H9 (cell line): Measurements from ENCODE around the gene KRTAP4-9. TPM values are rescaled to one million over a fixed set of nuclear protein-coding genes. Genes with fewer than 3 reads are reported as not detected.

Experiments
- DNase-seq: peaks from one replicate; pipeline ENCODE4 v3.0.0-alpha.2; 2017
- H2AFZ ChIP-seq: one replicate; pipeline ENCODE4 v1.6.1; 2013; ENCODE audit warnings: mild to moderate bottlenecking, low read length, control low read depth, moderate library complexity
- H2AK5ac ChIP-seq: 2 replicates; pipeline ENCODE4 v1.6.1; 2013; ENCODE audit warnings: low read length, control low read depth, mixed read lengths; ENCODE audit not compliant: insufficient read length
- H2BK120ac ChIP-seq: one replicate; pipeline ENCODE4 v1.6.1; 2013; ENCODE audit warnings: low read depth, mild to moderate bottlenecking, low read length, control low read depth, inconsistent platforms; ENCODE audit not compliant: poor library complexity, severe bottlenecking
- H2BK12ac ChIP-seq: 2 replicates; pipeline ENCODE4 v1.6.1; 2013; ENCODE audit warnings: low read length, control low read depth, mixed read lengths, low read depth; ENCODE audit not compliant: insufficient read length
- H2BK15ac ChIP-seq: 2 replicates; pipeline ENCODE4 v1.6.1; 2013; ENCODE audit warnings: low read depth, low read length, control low read depth
- H2BK20ac ChIP-seq: one replicate; pipeline ENCODE4 v1.6.1; 2013; ENCODE audit warnings: low read depth, mild to moderate bottlenecking, low read length, control low read depth, inconsistent platforms; ENCODE audit not compliant: poor library complexity, severe bottlenecking
- H2BK5ac ChIP-seq: 2 replicates; pipeline ENCODE4 v1.6.1; 2013; ENCODE audit warnings: low read length, control low read depth, mixed read lengths; ENCODE audit not compliant: insufficient read length
- H3K14ac ChIP-seq: 2 replicates; pipeline ENCODE4 v1.6.1; 2013; ENCODE audit warnings: low read length, control low read depth; ENCODE audit not compliant: insufficient read depth
- H3K18ac ChIP-seq: 2 replicates; pipeline ENCODE4 v1.6.1; 2013; ENCODE audit warnings: low read depth, mild to moderate bottlenecking, mixed read lengths, low read length, control low read depth; ENCODE audit not compliant: insufficient read length
- H3K23ac ChIP-seq: 2 replicates; pipeline ENCODE4 v1.6.1; 2013; ENCODE audit warnings: low read length, control low read depth, mixed read lengths, low read depth; ENCODE audit not compliant: insufficient read length
- H3K23me2 ChIP-seq: 2 replicates; pipeline ENCODE4 v1.6.1; 2013; ENCODE audit warnings: low read depth, mild to moderate bottlenecking, mixed read lengths, low read length, control low read depth; ENCODE audit not compliant: insufficient read length, poor library complexity, severe bottlenecking
- H3K27ac ChIP-seq: 2 replicates; pipeline ENCODE4 v1.5.1; 2013; ENCODE audit warnings: low read length, control low read depth, mixed read lengths, low read depth; ENCODE audit not compliant: insufficient read length
- H3K27me3 ChIP-seq: 2 replicates; pipeline ENCODE4 v1.6.1; 2013; ENCODE audit warnings: low read length, control low read depth, inconsistent platforms; ENCODE audit not compliant: insufficient read depth
- H3K4ac ChIP-seq: 2 replicates; pipeline ENCODE4 v1.6.1; 2013; ENCODE audit warnings: low read depth, mild to moderate bottlenecking, control low read depth, inconsistent platforms, low read length, moderate library complexity
- H3K4me1 ChIP-seq: 2 replicates; pipeline ENCODE4 v1.6.1; 2013; ENCODE audit warnings: low read length, control low read depth, inconsistent platforms; ENCODE audit not compliant: insufficient read depth
- H3K4me2 ChIP-seq: 2 replicates; pipeline ENCODE4 v1.6.1; 2013; ENCODE audit warnings: low read length, control low read depth, mixed read lengths; ENCODE audit not compliant: insufficient read length, insufficient read depth
- H3K56ac ChIP-seq: 2 replicates; pipeline ENCODE4 v1.6.1; 2013; ENCODE audit warnings: low read depth, mild to moderate bottlenecking, mixed read lengths, low read length, control low read depth; ENCODE audit not compliant: insufficient read length
- H3K79me1 ChIP-seq: 2 replicates; pipeline ENCODE4 v1.6.1; 2013; ENCODE audit warnings: low read depth, mild to moderate bottlenecking, moderate library complexity, low read length, control low read depth, inconsistent platforms; ENCODE audit not compliant: insufficient read depth, poor library complexity, severe bottlenecking
- H3K79me2 ChIP-seq: 2 replicates; pipeline ENCODE4 v1.6.1; 2013; ENCODE audit warnings: low read length, control low read depth, inconsistent platforms; ENCODE audit not compliant: insufficient read depth
- H3K9ac ChIP-seq: 2 replicates; pipeline ENCODE4 v1.6.1; 2013; ENCODE audit warnings: low read length, control low read depth, mixed read lengths; ENCODE audit not compliant: insufficient read length; ENCODE audit errors: extremely low read depth
- H3K9me3 ChIP-seq: one replicate; pipeline ENCODE4 v1.6.1; 2013; ENCODE audit warnings: low read depth, low read length, inconsistent platforms; ENCODE audit not compliant: control insufficient read depth
- H3T11ph ChIP-seq: one replicate; pipeline ENCODE4 v1.6.1; 2013; ENCODE audit warnings: mild to moderate bottlenecking, low read length, control low read depth, inconsistent platforms
- H4K20me1 ChIP-seq: one replicate; pipeline ENCODE4 v1.6.1; 2013; ENCODE audit not compliant: control insufficient read depth, insufficient read length, insufficient read depth
- H4K5ac ChIP-seq: 2 replicates; pipeline ENCODE4 v1.6.1; 2013; ENCODE audit warnings: low read depth, mild to moderate bottlenecking, mixed read lengths, low read length, control low read depth; ENCODE audit not compliant: insufficient read length
- H4K8ac ChIP-seq: replicated peaks from 2 replicates; pipeline ENCODE4 v1.6.1; 2013; ENCODE audit warnings: low read length, control low read depth, mixed read lengths, low read depth; ENCODE audit not compliant: insufficient read length
- H4K91ac ChIP-seq: 2 replicates; pipeline ENCODE4 v1.6.1; 2013; ENCODE audit warnings: low read depth, mild to moderate bottlenecking, moderate library complexity, mixed read lengths, low read length, control low read depth; ENCODE audit not compliant: insufficient read length
- H3K27ac Mint-ChIP-seq, 3 experiments: 2 replicates in 2 of 3; 3 replicates in 1 of 3; pipeline ENCODE4 v1.8.0; 2020 to 2021; ENCODE audit warnings: mixed read lengths in 3 of 3, mild to moderate bottlenecking in 1 of 3, moderate library complexity in 1 of 3
- H3K27me3 Mint-ChIP-seq: 2 replicates; pipeline ENCODE4 v1.8.0; 2021; ENCODE audit warnings: low read depth, mild to moderate bottlenecking, moderate library complexity, mixed read lengths
- H3K36me3 Mint-ChIP-seq, 3 experiments: 2 replicates in 2 of 3; 3 replicates in 1 of 3; pipeline ENCODE4 v1.8.0; 2020 to 2021; ENCODE audit warnings: low read depth in 3 of 3, mixed read lengths in 3 of 3; ENCODE audit not compliant: insufficient read depth in 1 of 3
- H3K4me1 Mint-ChIP-seq, 2 experiments: 2 replicates each; pipeline ENCODE4 v1.8.0; 2020; ENCODE audit warnings: mixed read lengths in 2 of 2
- H3K4me3 Mint-ChIP-seq, 2 experiments: 2 replicates in 1 of 2; 3 replicates in 1 of 2; pipeline ENCODE4 v1.8.0; 2020 to 2021; ENCODE audit warnings: mild to moderate bottlenecking in 2 of 2, mixed read lengths in 2 of 2, moderate library complexity in 1 of 2
- H3K9me3 Mint-ChIP-seq, 2 experiments: 2 replicates in 1 of 2; 3 replicates in 1 of 2; pipeline ENCODE4 v1.8.0; 2020; ENCODE audit warnings: mild to moderate bottlenecking in 2 of 2, mixed read lengths in 2 of 2, moderate library complexity in 1 of 2
- CTCF ChIP-seq: fragments of 200-600 bp; sonication (generic); conservative IDR thresholded peaks from 3 replicates; pipeline ENCODE4 v1.8.0; 2021; ENCODE audit warnings: antibody characterized with exemption, mild to moderate bottlenecking
- WGBS: extraction: QIAGEN DNeasy Blood & Tissue Kit; methylation state at CpG from one replicate; pipeline ENCODE4 v1.1.7; 2013; ENCODE audit warnings: missing lambda C conversion rate, low lambda C conversion rate, mixed read lengths; ENCODE audit not compliant: insufficient read length; ENCODE audit errors: extremely low coverage; 5-methylcytosine and 5-hydroxymethylcytosine counted together
- total RNA-seq: library from RNA; stranded (reverse); gene quantifications from 2 replicates; pipeline ENCODE4 v1.2.1, GENCODE V29; 2021

The KRTAP4-9 gene
- total RNA-seq, 1 experiment from 2014 or later, result not detected

- Histone ChIP-seq H3K9ac (no peak within 1 kb of the TSS), H3K4ac (no peak within 1 kb of the TSS), H3K27ac (no peak within 1 kb of the TSS), H3T11ph (no peak within 1 kb of the TSS), H3K23ac (no peak within 1 kb of the TSS), H3K23me2 (no peaks in the 10 kb centered on the region), H4K5ac (no peak within 1 kb of the TSS), H2BK5ac (no peak within 1 kb of the TSS), H2BK15ac (no peak within 1 kb of the TSS), H3K14ac (no peak within 1 kb of the TSS), H3K27me3 (no peaks in the 10 kb centered on the region), H3K79me2 (no peaks in the 10 kb centered on the region), H3K4me1 (no peaks in the 10 kb centered on the region; the same call in 1 of the 2 replicates), H3K9me3 (no peaks in the 10 kb centered on the region), H3K4me2 (no peak within 1 kb of the TSS), H4K20me1 (no peaks in the 10 kb centered on the region), H3K18ac (no peak within 1 kb of the TSS), H4K8ac (no peak within 1 kb of the TSS), H2BK20ac (no peak within 1 kb of the TSS), H4K91ac (no peak within 1 kb of the TSS), H2AK5ac (no peak within 1 kb of the TSS), H2AFZ (no peak within 1 kb of the TSS), H2BK120ac (no peak within 1 kb of the TSS), H2BK12ac (no peak within 1 kb of the TSS), H3K79me1 (no peaks in the 10 kb centered on the region), H3K56ac (no peak within 1 kb of the TSS)
- no peak within 1 kb of the TSS; a peak in 1 of 5 replicates for H3K4me3 Mint-ChIP-seq
- peak; percentile 77 for DNase-seq
- no peak for TF ChIP-seq CTCF
- H3K36me3 Mint-ChIP-seq, result no peaks in the 10 kb centered on the region
- H3K4me1 Mint-ChIP-seq, result peaks cover 35 to 37% of the 10 kb centered on the region in 2 experiments
- no CpG with 5 or more reads among the region's 10 CpGs for WGBS
- peak within 1 kb of the TSS in 1 of 3 experiments; percentile 73; a peak in 3 of 7 replicates for H3K27ac Mint-ChIP-seq
- H3K27me3 Mint-ChIP-seq, result peaks cover 1% of the 10 kb centered on the region; the same call in 1 of the 2 replicates
- H3K9me3 Mint-ChIP-seq, result no peaks in the 10 kb centered on the region; a peak in 2 of 5 replicates
These were observed 3.5 kb upstream of the KRTAP4-9 start, which contains the start of gene KRTAP4-16 for GRCh38 chr17:41101586-41102259. Gene KRTAP4-16, minus strand, starts transcription at chr17:41102209. Its CDS starts 0 bp downstream, at chr17:41102209.
